NCI-H1930 (cell line): ENCODE measurements around the gene KAZN.

Source experiments
- DNase-seq, 2 experiments: peaks; one replicate each; lab custom pipeline; 2025; lab: John Stamatoyannopoulos, UW

KAZN gene

DNA sequence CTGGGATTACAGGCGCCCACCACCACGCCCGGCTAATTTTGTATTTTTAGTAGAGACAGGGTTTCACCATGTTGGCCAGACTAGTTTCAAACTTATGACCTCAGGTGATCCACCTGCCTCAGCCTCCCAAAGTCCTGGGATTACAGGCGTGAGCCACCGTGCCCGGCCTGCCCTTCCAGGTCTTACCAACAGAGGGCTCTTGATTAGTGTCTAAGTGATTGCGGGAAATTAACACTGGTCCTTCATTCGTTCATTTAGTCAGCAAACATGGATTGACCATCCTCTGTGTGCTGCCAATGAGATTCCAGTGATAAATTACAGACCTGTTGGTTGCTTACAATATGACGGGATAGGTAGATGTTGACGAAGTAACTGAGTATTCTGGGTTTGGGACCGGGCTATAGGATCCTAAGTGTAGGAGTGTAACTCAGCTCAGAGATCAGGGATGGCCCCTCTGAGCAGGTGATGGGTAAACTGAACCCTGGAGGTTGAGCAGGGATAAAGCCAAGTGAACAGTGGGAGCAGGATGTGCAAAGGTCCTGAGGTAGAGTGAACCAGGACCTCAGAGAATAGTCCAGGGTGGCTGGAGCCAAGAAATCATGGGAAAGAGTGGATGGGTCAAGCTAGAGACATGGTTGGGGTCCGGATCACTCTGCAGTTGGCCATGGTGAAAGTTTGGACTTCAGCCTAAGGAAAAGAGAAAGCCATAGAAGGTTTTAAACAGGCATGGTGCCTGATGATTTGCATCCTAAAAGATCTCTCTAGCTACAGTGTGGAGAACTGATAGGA is 171.2 kb downstream of the KAZN start:
- DNase-seq, result no peak

GRCh38 chr1:14773396-14774025 is 175.0 kb downstream of the KAZN start:
- no peak for DNase-seq

- no peak for DNase-seq
Measured at GRCh38 chr1:14774225-14774624, 175.7 kb downstream of the KAZN start.

GRCh38 chr1:14774988-14775387 is 176.5 kb downstream of the KAZN start:
- no peak for DNase-seq

- no peak for DNase-seq
Measured at GRCh38 chr1:14775434-14775833, 176.9 kb downstream of the KAZN start.

- DNase-seq, result no peak
Measured at GRCh38 chr1:14777516-14778506, 179.3 kb downstream of the KAZN start.

DNA sequence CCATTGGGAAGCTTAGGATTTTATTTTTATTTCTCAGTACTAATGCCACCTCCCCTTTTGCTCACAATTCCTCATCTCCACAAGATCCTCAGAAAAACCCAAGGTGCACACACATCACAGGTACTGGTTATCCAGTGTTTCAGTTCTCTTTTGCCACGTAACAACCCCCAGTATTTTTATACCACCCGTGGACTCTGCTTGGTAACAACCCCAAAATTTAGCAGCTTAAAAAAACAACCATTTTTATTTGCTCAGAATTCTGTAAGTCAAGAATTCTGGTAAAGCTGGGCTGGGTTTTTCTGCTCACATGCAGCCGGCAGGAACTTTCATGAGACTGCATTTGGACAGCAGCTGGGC is 180.0 kb downstream of the KAZN start:
- DNase-seq, result no peak

DNA sequence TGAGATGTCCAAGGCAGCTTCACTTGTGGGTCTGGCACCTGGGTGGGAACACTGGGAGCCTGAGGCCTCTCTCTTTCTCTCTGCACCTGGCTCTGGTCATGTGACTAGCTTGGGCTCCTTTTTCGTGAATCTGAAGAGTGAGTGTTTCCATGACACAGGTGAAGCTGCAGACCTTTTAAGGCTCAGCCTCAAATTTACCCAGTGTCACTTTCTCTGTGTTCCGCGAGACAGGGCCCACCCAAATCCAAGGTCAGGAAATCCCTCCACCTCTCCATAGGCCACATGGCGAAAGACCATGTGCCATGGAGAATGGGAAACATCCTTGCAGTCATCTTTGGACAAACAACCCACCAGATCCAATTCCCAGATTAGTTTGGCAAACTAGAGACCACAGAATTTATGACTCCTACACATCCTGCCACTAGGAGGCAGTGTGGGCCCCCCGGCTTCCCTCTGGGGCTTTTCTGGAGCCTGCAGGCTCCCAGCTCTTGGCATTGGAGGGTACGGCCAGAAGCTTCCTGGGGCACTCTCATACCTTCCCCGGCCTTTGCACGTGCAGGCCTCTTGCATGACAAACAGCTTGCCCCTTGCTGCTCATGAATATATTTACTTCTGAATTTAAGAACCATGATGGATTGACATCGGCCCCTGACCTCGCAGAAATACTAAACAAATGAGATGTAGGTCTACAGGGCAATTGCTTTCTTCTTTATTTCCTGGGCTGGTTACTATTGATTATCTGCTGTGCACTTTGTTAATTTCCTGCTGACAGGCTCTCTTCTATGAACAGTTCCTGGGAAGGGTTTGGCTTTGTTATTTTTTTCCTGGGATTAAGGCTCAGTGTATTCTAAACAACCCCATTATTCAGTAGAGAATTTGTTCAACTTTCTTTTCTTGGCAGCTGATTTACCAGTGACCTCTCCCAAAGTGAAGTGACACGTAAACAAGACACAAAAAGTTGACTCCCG is 180.7 kb downstream of the KAZN start:
- DNase-seq, result no peak

DNA sequence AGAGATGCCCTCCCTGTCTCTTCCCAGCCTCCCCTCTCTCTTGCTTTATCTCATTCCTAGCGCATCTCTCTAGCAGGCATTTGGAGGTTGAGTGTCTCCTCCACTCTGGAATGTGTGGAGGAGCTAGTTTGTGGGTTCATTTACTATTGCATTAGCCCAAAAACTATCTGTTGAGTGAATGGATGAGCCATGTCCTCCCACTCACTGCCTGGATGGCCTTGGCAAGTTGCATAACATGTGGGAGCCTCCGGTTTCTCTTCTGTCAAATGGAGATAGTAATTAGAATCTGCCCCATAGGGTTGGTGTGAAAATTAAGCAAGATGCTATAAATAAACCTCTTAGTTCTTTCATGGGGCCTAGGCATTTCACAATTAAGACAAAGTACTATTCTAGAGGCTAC is 181.8 kb downstream of the KAZN start:
- DNase-seq, result no peak

DNA sequence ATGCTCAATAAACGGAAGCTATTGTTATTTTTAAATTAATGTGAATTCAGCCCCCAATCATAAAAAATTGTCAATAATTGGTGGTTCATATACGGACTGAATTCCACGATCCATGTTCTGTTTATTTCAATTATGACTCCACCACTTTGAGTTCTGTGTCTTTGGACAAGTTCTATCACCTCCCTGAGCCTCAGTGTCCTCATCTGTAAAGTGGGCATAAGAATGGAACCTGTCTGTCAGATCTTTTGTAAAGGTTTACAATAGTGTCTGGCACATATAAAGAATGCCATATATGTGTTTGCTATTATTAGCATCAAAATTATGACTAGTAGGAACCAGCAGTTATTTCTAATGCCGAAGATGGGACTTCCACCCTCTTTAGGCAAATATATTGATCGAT is 183.3 kb downstream of the KAZN start:
- no peak for DNase-seq

DNA sequence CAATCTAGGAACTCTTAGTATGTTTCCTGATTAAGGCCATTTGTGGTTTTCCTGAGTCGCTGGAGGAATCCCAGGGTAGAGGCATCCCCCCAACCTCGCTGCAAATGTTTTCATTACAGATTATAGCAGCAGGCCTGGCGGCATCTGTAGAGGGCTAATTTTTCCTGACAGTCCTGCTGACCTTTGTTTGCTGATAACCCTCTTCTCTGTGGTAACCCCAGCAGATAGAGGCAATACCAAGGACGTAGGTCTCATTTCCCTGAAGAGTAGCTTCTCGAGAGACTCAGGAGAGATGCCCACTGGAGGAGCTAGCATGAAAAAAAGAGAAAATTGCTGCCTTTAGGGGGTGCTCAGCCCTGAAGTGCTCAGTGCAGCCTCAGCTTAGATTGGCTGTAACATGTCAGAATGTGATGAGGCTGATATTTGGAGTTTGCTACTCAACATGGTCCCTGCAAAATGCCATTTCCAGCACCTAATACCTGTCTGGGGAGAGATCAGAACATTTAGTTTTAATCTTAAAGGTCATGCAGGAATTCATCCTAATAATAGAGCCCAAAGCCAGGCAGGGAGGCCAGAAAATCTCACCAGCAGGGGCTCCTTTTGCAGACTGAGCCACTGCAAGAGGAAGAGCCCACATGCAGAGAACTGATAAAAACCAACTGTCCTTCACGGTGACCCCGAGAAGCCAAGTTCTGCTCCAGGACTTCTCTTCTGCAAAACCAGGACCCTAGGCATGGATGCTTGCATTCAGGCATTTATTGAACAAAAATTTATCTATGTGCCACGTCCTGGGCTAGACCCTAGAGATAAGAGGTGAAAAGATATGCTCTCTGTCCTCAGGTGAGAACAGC is 184.5 kb downstream of the KAZN start:
- DNase-seq, result no peak

DNA sequence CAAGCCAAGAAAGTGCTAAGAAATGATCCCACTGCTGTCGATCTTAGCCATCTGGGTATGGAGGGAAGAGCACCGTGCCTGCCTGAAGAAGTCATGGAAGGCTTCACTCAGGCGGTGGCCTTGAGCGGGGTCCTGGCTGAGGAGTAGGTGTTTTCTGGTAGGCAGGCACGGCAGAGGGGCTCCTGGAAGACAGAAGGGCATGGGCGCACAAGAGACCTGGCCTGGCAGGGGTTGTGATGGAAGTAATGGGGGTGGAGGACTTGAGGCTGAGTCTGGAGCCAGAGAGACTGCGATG is 185.1 kb downstream of the KAZN start:
- DNase-seq, result no peak

DNA sequence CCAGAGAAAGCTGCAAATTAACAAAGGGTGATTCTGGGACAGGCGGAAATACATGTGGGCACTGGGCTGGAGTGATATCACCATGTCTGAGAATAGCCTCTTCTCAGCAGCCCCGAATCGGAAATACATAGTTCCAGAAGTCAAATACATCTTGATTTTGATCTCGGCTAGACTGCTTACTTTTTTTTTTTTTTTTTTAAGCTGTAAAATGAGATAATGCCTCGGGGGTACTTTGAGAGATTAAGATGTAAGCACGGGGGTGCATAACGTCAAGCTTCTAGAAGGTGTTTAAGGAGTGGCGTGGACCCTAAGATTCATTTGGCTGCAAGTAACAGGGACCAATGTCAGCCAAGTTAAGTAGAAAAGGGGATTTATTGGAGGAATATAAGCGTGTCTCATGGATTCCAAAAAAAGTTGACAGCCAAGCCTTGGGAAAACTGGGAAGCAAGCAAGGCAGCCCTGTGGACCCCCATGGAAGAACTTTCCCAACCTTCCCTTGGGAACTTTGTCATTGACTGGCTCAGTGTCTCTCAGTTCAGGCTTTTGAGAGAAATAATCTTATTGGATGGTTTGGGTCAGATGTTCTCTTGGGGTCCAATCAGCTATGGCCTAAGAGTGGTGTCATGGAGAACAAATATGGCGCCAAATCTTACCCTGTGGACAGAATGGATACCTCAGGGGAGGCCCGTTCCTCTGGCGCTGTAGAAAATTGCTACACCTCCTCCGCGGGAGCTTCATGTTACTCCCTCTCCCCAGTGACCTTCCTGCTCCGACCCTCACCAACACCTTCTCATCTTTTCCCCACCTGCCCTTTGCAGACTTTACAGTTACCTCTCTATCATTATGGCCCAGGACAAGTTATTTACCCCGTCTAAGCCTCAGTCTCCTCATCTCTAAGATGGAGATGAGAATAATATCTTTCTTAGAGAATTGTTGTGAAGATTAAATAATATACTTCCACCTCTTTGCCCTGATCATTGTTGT is 186.6 kb downstream of the KAZN start:
- DNase-seq, result no peak

GRCh38 chr1:14786109-14786675 is 187.7 kb downstream of the KAZN start:
- no peak for DNase-seq

- DNase-seq, result no peak
Measured at GRCh38 chr1:14786681-14787080, 188.2 kb downstream of the KAZN start.

DNA sequence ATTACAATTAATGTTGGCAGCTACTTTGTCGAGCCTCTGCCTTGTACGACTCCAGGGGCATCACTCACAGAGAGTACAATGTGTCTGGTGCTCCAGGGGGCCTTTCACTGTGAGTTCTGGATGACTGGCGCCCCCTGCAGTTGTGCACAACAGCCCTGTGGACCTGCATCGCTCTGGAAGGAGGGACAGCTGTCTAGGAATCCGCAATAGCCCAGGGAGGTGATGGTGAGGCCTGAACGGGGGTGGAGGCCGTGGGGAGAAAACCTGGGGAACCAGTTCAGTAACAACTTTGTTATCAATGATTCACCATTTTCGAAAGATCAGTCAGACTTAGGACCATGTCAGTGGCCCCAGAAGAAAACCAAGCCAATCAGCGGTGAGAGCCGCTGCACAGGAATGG is 189.1 kb downstream of the KAZN start:
- no peak for DNase-seq

GRCh38 chr1:14788080-14788479 is 189.6 kb downstream of the KAZN start:
- no peak for DNase-seq

DNA sequence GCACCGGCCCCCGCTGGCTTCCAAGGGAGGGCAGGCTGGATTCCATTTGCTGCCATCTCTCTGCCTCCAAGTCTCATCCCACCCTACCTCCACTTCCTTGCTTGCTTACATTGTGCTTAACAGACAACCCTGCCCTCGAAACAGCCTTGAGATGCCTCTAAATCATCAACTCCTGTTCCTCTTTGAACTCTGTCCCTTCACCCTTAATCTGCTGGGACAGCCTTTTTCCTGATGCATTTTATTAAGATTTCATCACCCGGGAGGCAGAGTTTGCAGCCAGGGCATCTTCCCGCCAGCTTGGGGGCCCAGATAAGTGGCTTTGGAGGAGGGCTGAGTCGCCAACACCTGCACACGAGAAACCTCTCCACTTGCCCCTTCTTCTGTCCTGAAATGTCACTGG is 192.5 kb downstream of the KAZN start:
- DNase-seq, result no peak

GRCh38 chr1:14791654-14792053 is 193.2 kb downstream of the KAZN start:
- no peak for DNase-seq
